IMR-90 (cell line): ENCODE measurements around the gene DACT2. TPM values are rescaled to one million over a fixed set of nuclear protein-coding genes. Genes with fewer than 3 reads are reported as not detected.

Experiments
- ATAC-seq: fragments of 200-7000 bp; cut with Tn5 transposase; 2 replicates; pipeline ENCODE4 v1.9.1; 2020; ENCODE audit warnings: low read depth, mild to moderate bottlenecking, moderate library complexity
- BruUV-seq: library from RNA; stranded (reverse); fragments of 400-500 nt; replicated peaks from 2 replicates; lab custom pipeline; 2021; lab: Mats Ljungman, UMichigan
- CTCF ChIA-PET: fragments of 300-600 bp; formaldehyde crosslinking; extraction: SDS; loops from one replicate; lab custom pipeline; 2021; ENCODE audit warnings: antibody characterized with exemption; lab: Yijun Ruan, JAX
- POLR2A ChIA-PET: fragments of 300-600 bp; sonication (Branson Sonifier 250); formaldehyde crosslinking; loops from one replicate; lab custom pipeline; 2022; ENCODE audit warnings: antibody characterized with exemption; ENCODE audit not compliant: unreplicated experiment; lab: Charles Lee
- DNase-seq: peaks from one replicate; pipeline ENCODE4 v3.0.0; 2013
- H2AFZ ChIP-seq: replicated peaks from 2 replicates; pipeline ENCODE3; 2013; ENCODE audit warnings: low read length, mild to moderate bottlenecking; ENCODE audit not compliant: poor library complexity
- H2AK5ac ChIP-seq: 2 replicates; pipeline ENCODE4 v1.6.1; 2013; ENCODE audit warnings: low read depth, low read length, inconsistent platforms
- H2AK9ac ChIP-seq: replicated peaks from 2 replicates; pipeline ENCODE3; 2013; ENCODE audit warnings: mild to moderate bottlenecking, low read depth, low read length, moderate library complexity; ENCODE audit not compliant: poor library complexity
- H2BK120ac ChIP-seq: 2 replicates; pipeline ENCODE4 v1.6.1; 2013; ENCODE audit warnings: low read depth, low read length, inconsistent platforms
- H2BK15ac ChIP-seq: 3 replicates; pipeline ENCODE4 v1.6.1; 2013; ENCODE audit warnings: low read depth, low read length, inconsistent platforms
- H2BK20ac ChIP-seq: 2 replicates; pipeline ENCODE4 v1.6.1; 2013; ENCODE audit warnings: low read depth, mild to moderate bottlenecking, inconsistent platforms, low read length, moderate library complexity
- H2BK5ac ChIP-seq: 2 replicates; pipeline ENCODE4 v1.6.1; 2013; ENCODE audit warnings: mild to moderate bottlenecking, low read depth, low read length, inconsistent platforms; ENCODE audit not compliant: poor library complexity, severe bottlenecking
- H3K14ac ChIP-seq: replicated peaks from 2 replicates; pipeline ENCODE4 v1.6.1; 2013; ENCODE audit warnings: low read depth, low read length, inconsistent platforms
- H3K18ac ChIP-seq: 2 replicates; pipeline ENCODE4 v1.6.1; 2013; ENCODE audit warnings: low read depth, low read length, control low read depth
- H3K23ac ChIP-seq: 2 replicates; pipeline ENCODE4 v1.6.1; 2013; ENCODE audit warnings: low read depth, low read length, inconsistent platforms
- H3K27ac ChIP-seq: 2 replicates; pipeline ENCODE4 v1.5.1; 2013; ENCODE audit warnings: mild to moderate bottlenecking, control low read depth, low read length; ENCODE audit not compliant: insufficient read depth
- H3K27me3 ChIP-seq: 2 replicates; pipeline ENCODE4 v1.6.1; 2013; ENCODE audit warnings: low read length; ENCODE audit not compliant: control insufficient read depth, insufficient read depth
- H3K36me3 ChIP-seq: 2 replicates; pipeline ENCODE4 v1.6.1; 2013; ENCODE audit warnings: low read length, mixed read lengths; ENCODE audit not compliant: control insufficient read depth, insufficient read depth
- H3K4ac ChIP-seq: 2 replicates; pipeline ENCODE4 v1.6.1; 2013; ENCODE audit warnings: low read depth, low read length, inconsistent platforms
- H3K4me1 ChIP-seq: 2 replicates; pipeline ENCODE4 v1.6.1; 2013; ENCODE audit warnings: low read length, mixed read lengths; ENCODE audit not compliant: control insufficient read depth, insufficient read depth
- H3K4me2 ChIP-seq: 2 replicates; pipeline ENCODE4 v1.6.1; 2013; ENCODE audit warnings: low read depth, mild to moderate bottlenecking, control low read depth, low read length, moderate library complexity
- H3K4me3 ChIP-seq: 2 replicates; pipeline ENCODE4 v1.5.1; 2013; ENCODE audit warnings: low read depth, mild to moderate bottlenecking, control low read depth, low read length, moderate library complexity; ENCODE audit not compliant: insufficient read depth
- H3K56ac ChIP-seq: 2 replicates; pipeline ENCODE4 v1.6.1; 2013; ENCODE audit warnings: low read length, inconsistent platforms; ENCODE audit not compliant: insufficient read depth; ENCODE audit errors: extremely low read depth
- H3K79me1 ChIP-seq, 2 experiments: 2 replicates each; pipeline ENCODE4 v1.6.1; 2013; ENCODE audit warnings: low read length in 2 of 2, inconsistent platforms in 1 of 2, low read depth in 1 of 2
- H3K9ac ChIP-seq: 2 replicates; pipeline ENCODE4 v1.6.1; 2013; ENCODE audit warnings: low read depth, low read length, control low read depth
- H3K9me1 ChIP-seq: 2 replicates; pipeline ENCODE4 v1.6.1; 2013; ENCODE audit warnings: low read length, inconsistent platforms; ENCODE audit not compliant: insufficient read depth
- H3K9me3 ChIP-seq: 2 replicates; pipeline ENCODE4 v1.6.1; 2013; ENCODE audit warnings: low read length; ENCODE audit not compliant: control insufficient read depth, insufficient read depth
- H4K20me1 ChIP-seq: 2 replicates; pipeline ENCODE4 v1.6.1; 2013; ENCODE audit warnings: low read length, inconsistent platforms; ENCODE audit not compliant: insufficient read depth
- H4K5ac ChIP-seq: 2 replicates; pipeline ENCODE4 v1.6.1; 2013; ENCODE audit warnings: mild to moderate bottlenecking, low read depth, low read length, control low read depth
- H4K8ac ChIP-seq, 2 experiments: 2 replicates each; pipeline ENCODE4 v1.6.1; 2013; ENCODE audit warnings: low read depth in 2 of 2, low read length in 2 of 2, control low read depth in 1 of 2, inconsistent platforms in 1 of 2
- H4K91ac ChIP-seq: 2 replicates; pipeline ENCODE4 v1.6.1; 2013; ENCODE audit warnings: low read depth, low read length, inconsistent platforms; ENCODE audit not compliant: insufficient read depth
- CEBPB ChIP-seq: IDR thresholded peaks from 2 replicates; pipeline ENCODE4 v1.6.1; 2012; ENCODE audit warnings: low read depth, low read length, improper control_type of control experiment
- CTCF ChIP-seq: conservative IDR thresholded peaks from 2 replicates; pipeline ENCODE4 v1.5.1; 2012; ENCODE audit warnings: mild to moderate bottlenecking, low read depth, low read length, improper control_type of control experiment
- ELK1 ChIP-seq: fragments of 150-350 bp; IDR thresholded peaks from 2 replicates; pipeline ENCODE4 v1.6.1; 2016; ENCODE audit warnings: low read depth, mild to moderate bottlenecking, low read length, moderate library complexity, borderline replicate concordance
- FOS ChIP-seq: fragments of 150-350 bp; IDR thresholded peaks from 2 replicates; pipeline ENCODE4 v1.6.1; 2016; ENCODE audit warnings: low read depth, low read length
- MAFK ChIP-seq: IDR thresholded peaks from 2 replicates; pipeline ENCODE4 v1.6.1; 2012; ENCODE audit warnings: low read depth, low read length, improper control_type of control experiment
- MAZ ChIP-seq: IDR thresholded peaks from 2 replicates; pipeline ENCODE4 v1.6.1; 2012; ENCODE audit warnings: low read depth, mild to moderate bottlenecking, low read length, improper control_type of control experiment, moderate library complexity, borderline replicate concordance
- MXI1 ChIP-seq: IDR thresholded peaks from 2 replicates; pipeline ENCODE4 v1.6.1; 2012; ENCODE audit warnings: low read depth, mild to moderate bottlenecking, low read length, moderate library complexity, borderline replicate concordance
- NFE2L2 ChIP-seq: fragments of 150-350 bp; IDR thresholded peaks from 2 replicates; pipeline ENCODE4 v1.6.1; 2016; ENCODE audit warnings: low read depth, mild to moderate bottlenecking, low read length
- POLR2A ChIP-seq: IDR thresholded peaks from 2 replicates; pipeline ENCODE4 v1.6.1; 2012; ENCODE audit warnings: mild to moderate bottlenecking, low read depth, low read length
- RAD21 ChIP-seq: IDR thresholded peaks from 2 replicates; pipeline ENCODE4 v1.6.1; 2012; ENCODE audit warnings: low read length, improper control_type of control experiment
- RCOR1 ChIP-seq: IDR thresholded peaks from 2 replicates; pipeline ENCODE4 v1.6.1; 2012; ENCODE audit warnings: mild to moderate bottlenecking, low read length, improper control_type of control experiment; ENCODE audit not compliant: insufficient replicate concordance
- SMC3 ChIP-seq: fragments of 150-350 bp; IDR thresholded peaks from 2 replicates; pipeline ENCODE4 v1.6.1; 2016; ENCODE audit warnings: low read depth, mild to moderate bottlenecking, antibody characterized with exemption, low read length, moderate library complexity
- USF2 ChIP-seq: fragments of 150-350 bp; IDR thresholded peaks from 2 replicates; pipeline ENCODE4 v1.6.1; 2017; ENCODE audit warnings: mild to moderate bottlenecking, antibody characterized with exemption, low read length, low read depth
- WGBS, 2 experiments: methylation state at CpG; one replicate each; pipeline versions ENCODE4 v1.1.5 to v1.1.7; 2013; ENCODE audit warnings: missing lambda C conversion rate in 2 of 2; ENCODE audit not compliant: insufficient read length in 1 of 2; ENCODE audit errors: extremely low coverage in 2 of 2; 5-methylcytosine and 5-hydroxymethylcytosine counted together
- dilution Hi-C: fragments of 300-500 bp; cut with HindIII; formaldehyde crosslinking; loops from one replicate; pipeline ENCODE4 v1.14.3; 2018; ENCODE audit warnings: low sequenced_read_pairs; ENCODE audit not compliant: unreplicated experiment
- in situ Hi-C: fragments of 300-500 bp; cut with MboI; formaldehyde crosslinking; loops from 3 replicates; pipeline ENCODE4 v1.14.3; 2019; ENCODE audit warnings: low sequenced_read_pairs, inconsistent platforms, mixed read lengths
- intact Hi-C: fragments of 100-400 bp; cut with micrococcal nuclease; formaldehyde crosslinking; loops from 2 replicates; pipeline ENCODE4 v1.10.0; 2022
- polyA plus RNA-seq, 3 experiments: library from polyadenylated mRNA; depleted of rRNA; stranded (reverse); fragments of >200 nt; gene quantifications; 2 replicates each; pipeline ENCODE4 v1.2.3, GENCODE V29; 2012; ENCODE audit warnings: low replicate concordance in 1 of 3
- total RNA-seq: library from RNA; depleted of rRNA; stranded (reverse); fragments of >200 nt; gene quantifications from 2 replicates; pipeline ENCODE4 v1.2.3, GENCODE V29; 2012

The DACT2 gene
- total and polyA plus RNA-seq, 2 of the 4 experiments (the other 2 are of a cell fraction) = not detected

GRCh38 chr6:168304752-168305015, 14.9 kb downstream of the DACT2 start:
- ChIA-PET POLR2A (no interaction called here), CTCF (no interaction called here)
- no peak overlapping the region for H3K4ac ChIP-seq
- DNase-seq (no peak), ATAC-seq (no peak)
- H3K9me3 ChIP-seq = peaks cover 60% of the 10 kb centered on the region
- no peaks in the 10 kb centered on the region for H3K27me3 ChIP-seq
- intact Hi-C loops = no loop called here
- no peak overlapping the region for H3K23ac ChIP-seq
- H3K4me1 ChIP-seq = no peaks in the 10 kb centered on the region
- no peak overlapping the region for H2BK5ac ChIP-seq
- no peaks in the 10 kb centered on the region for H3K79me1 ChIP-seq
- dilution Hi-C loops = no loop called here
- no peak overlapping the region for H3K18ac ChIP-seq
- no peaks in the 10 kb centered on the region for H4K20me1 ChIP-seq
- no peak for TF ChIP-seq ELK1
- TF ChIP-seq MXI1 = no peak
- TF ChIP-seq RAD21 = no peak
- no peak for TF ChIP-seq POLR2A
- no peak for TF ChIP-seq MAZ
- no peak for TF ChIP-seq CTCF
- no peak for TF ChIP-seq MAFK
- no peak for TF ChIP-seq NFE2L2
- no peak for TF ChIP-seq FOS
- TF ChIP-seq CEBPB = no peak
- no peak for TF ChIP-seq USF2
- TF ChIP-seq RCOR1 = no peak
- no peak for TF ChIP-seq SMC3
- H2BK15ac ChIP-seq = no peak overlapping the region
- no peak overlapping the region for H4K91ac ChIP-seq
- H3K9me1 ChIP-seq = no peaks in the 10 kb centered on the region
- H2BK120ac ChIP-seq = no peak overlapping the region
- no peak overlapping the region for H3K27ac ChIP-seq
- no peak overlapping the region for H4K5ac ChIP-seq
- H2AK9ac ChIP-seq = no peak overlapping the region
- in situ Hi-C loops = no loop called here
- H2AFZ ChIP-seq = no peak overlapping the region
- H2AK5ac ChIP-seq = no peak overlapping the region
- WGBS, 2 experiments = 40% methylated on average over 1 of the region's 7 CpGs; no CpG with 5 or more reads in 1 of the 2 experiments
- H3K4me3 ChIP-seq = no peak overlapping the region
- no TSS peak for BruUV-seq
- no peaks in the 10 kb centered on the region for H3K36me3 ChIP-seq
- H3K4me2 ChIP-seq = no peak overlapping the region
- no peak overlapping the region for H4K8ac ChIP-seq
- H3K56ac ChIP-seq = no peak overlapping the region
- no peak overlapping the region for H3K9ac ChIP-seq
- H3K14ac ChIP-seq = no peak overlapping the region
- H2BK20ac ChIP-seq = no peak overlapping the region
